ENCODE measurements around the gene TTC9B. TPM values are rescaled to one million over a fixed set of nuclear protein-coding genes. Genes with fewer than 3 reads are reported as not detected.

Gene TTC9B
- total and polyA plus RNA-seq, 2 experiments from 2014 or later = 0.13 TPM; not detected in 1

- Histone ChIP-seq H3K27ac (no peak overlapping the region), H3K4me1 (ENCODE audit: low read depth) (no peaks in the 10 kb centered on the region), H3K27me3 (no peaks in the 10 kb centered on the region), H3K36me3 (peaks cover 25% of the 10 kb centered on the region), H3K4me3 (no peak overlapping the region), H3K9me3 (ENCODE audit: low read depth) (no peaks in the 10 kb centered on the region)
- DNase-seq (ENCODE audit: low read depth in 1 of 2, low spot score in 1 of 2) = no peak
- TF ChIP-seq CTCF (IDR thresholded peaks at IDR 0.05; ENCODE audit: low read depth, low read length) = no peak
Measured at GRCh38 chr19:40243181-40243580, 25.0 kb upstream of the TTC9B start.

GRCh38 chr19:40242480-40242879 lies 24.3 kb upstream of the TTC9B start:
- no peak overlapping the region for H3K4me3 ChIP-seq
- no peak for DNase-seq (ENCODE audit: low read depth in 1 of 2, low spot score in 1 of 2)
- no peak for TF ChIP-seq CTCF (IDR thresholded peaks at IDR 0.05; ENCODE audit: low read depth, low read length)
- peaks cover 25% of the 10 kb centered on the region for H3K36me3 ChIP-seq
- no peaks in the 10 kb centered on the region for H3K9me3 ChIP-seq (ENCODE audit: low read depth)
- H3K4me1 ChIP-seq (ENCODE audit: low read depth) = no peaks in the 10 kb centered on the region
- H3K27me3 ChIP-seq = no peaks in the 10 kb centered on the region
- no peak overlapping the region for H3K27ac ChIP-seq

GRCh38 chr19:40241809-40242384 lies 23.7 kb upstream of the TTC9B start:
- H3K9me3 ChIP-seq (ENCODE audit: low read depth) = no peaks in the 10 kb centered on the region
- no peaks in the 10 kb centered on the region for H3K4me1 ChIP-seq (ENCODE audit: low read depth)
- peak in 1 of 2 donors; percentile 94 for DNase-seq (ENCODE audit: low read depth in 1 of 2, low spot score in 1 of 2)
- no peak overlapping the region for H3K4me3 ChIP-seq
- peaks cover 29% of the 10 kb centered on the region for H3K36me3 ChIP-seq
- H3K27me3 ChIP-seq = no peaks in the 10 kb centered on the region
- TF ChIP-seq CTCF (IDR thresholded peaks at IDR 0.05; ENCODE audit: low read depth, low read length) = no peak
- no peak overlapping the region for H3K27ac ChIP-seq

DNA sequence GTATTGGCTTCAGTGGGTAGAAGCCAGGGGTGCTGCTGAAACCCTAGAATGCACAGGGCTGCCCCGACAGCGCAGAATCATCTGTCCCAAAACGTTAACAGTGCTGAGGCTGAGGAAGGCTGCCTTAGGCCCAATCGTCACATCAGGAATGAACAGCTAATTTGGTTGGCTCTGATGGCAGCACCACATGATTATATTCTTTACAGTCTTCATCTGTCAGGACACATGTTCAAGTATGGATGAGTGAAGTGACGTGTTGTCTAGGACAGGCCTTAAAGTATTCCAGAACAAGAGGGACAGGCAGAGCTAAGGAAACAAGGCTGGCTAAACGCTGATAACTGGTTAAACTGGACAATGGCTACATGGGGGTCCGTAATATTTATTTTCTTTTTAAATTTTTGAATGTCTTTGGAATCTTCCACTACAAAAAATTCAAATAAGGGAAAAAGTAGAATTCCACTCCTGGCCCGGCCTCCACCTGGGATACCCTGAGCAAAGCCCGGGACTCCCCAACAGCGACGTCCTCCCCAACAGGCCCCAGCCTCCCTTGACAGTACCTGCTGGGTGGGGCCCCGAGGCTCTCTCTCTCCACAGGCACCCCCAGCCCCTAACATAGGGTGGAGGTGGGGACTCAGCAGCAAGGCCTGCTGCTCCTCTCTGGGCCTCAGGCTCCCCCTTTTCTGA lies 23.1 kb upstream of the TTC9B start:
- no peaks in the 10 kb centered on the region for H3K9me3 ChIP-seq (ENCODE audit: low read depth)
- H3K27ac ChIP-seq = no peak overlapping the region
- H3K36me3 ChIP-seq = peaks cover 30% of the 10 kb centered on the region
- no peaks in the 10 kb centered on the region for H3K27me3 ChIP-seq
- no peak overlapping the region for H3K4me3 ChIP-seq
- no peak for DNase-seq (ENCODE audit: low read depth in 1 of 2, low spot score in 1 of 2)
- no peak for TF ChIP-seq CTCF (IDR thresholded peaks at IDR 0.05; ENCODE audit: low read depth, low read length)
- H3K4me1 ChIP-seq (ENCODE audit: low read depth) = no peaks in the 10 kb centered on the region

DNA sequence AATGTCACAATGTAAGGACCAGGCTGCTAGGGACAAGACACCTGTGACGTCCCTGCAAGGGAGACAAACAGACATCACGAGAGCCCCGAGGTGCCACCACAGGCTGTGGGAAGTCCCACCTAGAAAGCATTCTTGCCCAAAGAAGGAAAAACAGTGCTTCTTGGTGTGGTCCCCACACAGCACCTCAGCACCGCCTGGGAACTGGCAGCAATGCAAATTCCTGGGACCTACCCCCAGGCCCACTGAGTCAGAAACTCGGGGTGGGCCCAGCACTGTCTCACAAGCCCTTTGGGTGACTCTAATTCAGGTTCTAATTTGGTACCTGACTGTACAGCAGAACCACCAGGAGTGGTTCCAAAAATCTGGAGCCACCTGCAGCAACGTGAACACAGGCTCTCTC lies 22.1 kb upstream of the TTC9B start:
- H3K27ac ChIP-seq = no peak overlapping the region
- DNase-seq (ENCODE audit: low read depth in 1 of 2, low spot score in 1 of 2) = no peak
- TF ChIP-seq CTCF (IDR thresholded peaks at IDR 0.05; ENCODE audit: low read depth, low read length) = no peak
- H3K27me3 ChIP-seq = no peaks in the 10 kb centered on the region
- no peaks in the 10 kb centered on the region for H3K4me1 ChIP-seq (ENCODE audit: low read depth)
- H3K4me3 ChIP-seq = no peak overlapping the region
- H3K36me3 ChIP-seq = peaks cover 32% of the 10 kb centered on the region
- H3K9me3 ChIP-seq (ENCODE audit: low read depth) = no peaks in the 10 kb centered on the region

Measured in cardiac muscle cell (in vitro differentiated cells and primary cell).